ENCODE measurements around the gene CNOT3.
"Not testable (repeated sequence)": the region's sequence is repeated elsewhere in the genome, so short reads cannot be mapped to it uniquely, and the experiment has no call there.

Gene CNOT3

DNA sequence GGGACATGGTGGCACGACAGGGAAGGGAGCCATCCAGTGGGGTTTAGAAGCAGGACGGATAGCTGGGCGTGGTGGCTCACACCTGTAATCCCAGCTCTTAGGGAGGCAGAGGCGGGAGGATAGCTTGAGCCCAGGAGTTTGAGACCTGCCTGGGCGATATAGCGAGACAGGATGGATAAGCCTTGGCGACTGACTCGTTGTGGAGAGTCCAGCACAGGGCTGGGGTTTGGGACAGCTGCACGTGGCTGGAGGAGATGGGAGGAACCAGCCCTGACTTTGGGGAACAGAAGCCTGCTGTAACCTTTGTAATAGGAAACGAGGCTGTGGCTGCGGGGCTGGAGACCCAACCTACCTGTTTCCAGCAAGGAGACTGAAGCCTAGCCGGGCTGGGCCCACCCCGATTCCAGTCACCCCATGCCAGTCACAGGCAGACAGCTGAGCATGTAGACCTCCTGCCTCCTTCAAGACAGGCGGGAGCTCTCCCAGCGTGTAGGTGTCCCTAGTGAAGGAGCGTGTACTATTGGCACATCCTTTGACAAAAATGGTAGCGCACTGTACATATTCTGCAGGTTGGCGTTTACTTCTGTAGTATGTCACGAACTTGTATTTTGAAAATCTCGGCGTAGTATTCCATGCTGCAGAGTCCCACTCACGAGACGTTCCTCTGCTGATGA, 13.9 kb downstream of the CNOT3 start:
- DNase-seq, result no peak

- DNase-seq, result no peak
Measured at GRCh38 chr19:54152267-54152666, 14.7 kb downstream of the CNOT3 start.

GRCh38 chr19:54152878-54153524, 15.4 kb downstream of the CNOT3 start:
- DNase-seq, result no peak

- DNase-seq, result no peak
Measured at GRCh38 chr19:54153731-54154326, 16.3 kb downstream of the CNOT3 start.

- no peak for DNase-seq
Measured at GRCh38 chr19:54154603-54155345, 17.2 kb downstream of the CNOT3 start.

DNA sequence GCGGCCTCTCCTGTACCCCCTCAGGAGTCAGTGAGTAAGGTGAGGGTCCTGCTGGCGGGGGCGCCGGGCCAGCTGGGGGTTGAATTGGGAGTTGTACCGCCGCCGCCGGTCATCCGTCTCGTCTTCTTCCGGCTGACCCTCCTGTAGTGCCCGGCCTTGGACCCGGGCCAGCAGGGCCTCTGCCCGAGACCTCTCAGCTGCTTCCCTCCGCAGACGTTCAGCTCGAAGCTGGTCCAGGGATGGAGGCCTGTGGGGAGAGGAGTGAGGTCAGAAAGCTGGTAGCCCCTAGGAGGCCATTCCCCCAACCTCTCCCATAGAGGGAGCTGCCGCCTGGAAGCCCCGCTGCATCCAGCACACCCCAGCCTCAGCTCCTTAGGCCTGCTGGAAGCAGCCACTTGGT, 18.1 kb downstream of the CNOT3 start:
- DNase-seq, result no peak

DNA sequence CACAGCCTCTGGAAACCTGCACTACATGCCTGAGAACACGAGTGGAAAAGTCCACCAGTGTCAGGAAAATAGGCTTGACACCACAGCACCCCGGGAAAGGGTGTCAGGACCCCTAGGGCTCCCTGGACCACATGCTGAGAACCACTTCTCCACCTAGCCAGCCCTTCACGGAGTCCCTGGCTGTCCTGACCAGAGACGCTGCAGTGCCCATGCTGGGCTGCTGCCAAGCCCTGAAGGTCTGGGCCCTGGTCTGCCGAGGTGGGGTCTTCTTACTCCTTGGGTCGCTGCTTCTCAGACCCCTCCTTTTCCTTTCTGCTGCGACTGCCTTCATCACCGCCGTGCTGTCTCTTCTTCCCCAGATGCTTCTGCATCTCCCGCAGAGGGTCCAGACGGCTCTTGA, 18.9 kb downstream of the CNOT3 start:
- no peak for DNase-seq

GRCh38 chr19:54156953-54157352, 19.4 kb downstream of the CNOT3 start:
- DNase-seq, result no peak

GRCh38 chr19:54158812-54159351, 21.3 kb downstream of the CNOT3 start:
- DNase-seq, result peak; percentile 21 to 60 (median 45)

GRCh38 chr19:54159352-54160181, 22.0 kb downstream of the CNOT3 start, which contains the start of gene LENG1:
Gene LENG1 (minus strand): TSS chr19:54159721. CDS start chr19:54159695, 26 bp downstream.
- peak; percentile 100 for DNase-seq

GRCh38 chr19:54160182-54160811, 22.7 kb downstream of the CNOT3 start:
- peak in 3 of 4 experiments; percentile 29 to 39 (median 31) for DNase-seq

DNA sequence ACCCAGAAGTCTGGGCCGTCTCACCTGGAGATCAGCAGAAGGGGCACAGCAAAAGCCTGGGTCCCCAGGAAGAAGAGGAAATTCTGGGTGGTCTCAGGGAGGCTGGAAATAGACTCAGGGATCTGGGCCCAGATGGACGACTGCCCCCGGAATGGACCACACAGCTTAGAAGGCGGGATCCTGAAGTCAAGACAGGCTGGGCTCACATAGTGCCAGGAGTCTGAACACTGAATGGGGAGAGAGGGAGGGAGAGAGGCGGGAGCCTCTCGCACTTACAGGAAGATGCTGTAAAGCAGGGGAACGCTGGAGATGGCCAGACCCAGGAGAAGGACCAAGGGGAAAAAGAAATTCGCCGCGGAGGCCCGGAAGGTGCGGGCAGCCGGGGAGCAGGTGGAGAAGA, 23.3 kb downstream of the CNOT3 start:
- DNase-seq, result no peak

GRCh38 chr19:54162241-54162805, 24.8 kb downstream of the CNOT3 start:
- peak; percentile 91 to 97 (median 94) for DNase-seq

GRCh38 chr19:54162884-54163283, 25.3 kb downstream of the CNOT3 start:
- no peak for DNase-seq

- peak; percentile 47 to 87 (median 64) for DNase-seq
Measured at GRCh38 chr19:54164369-54165068, 27.0 kb downstream of the CNOT3 start.

DNA sequence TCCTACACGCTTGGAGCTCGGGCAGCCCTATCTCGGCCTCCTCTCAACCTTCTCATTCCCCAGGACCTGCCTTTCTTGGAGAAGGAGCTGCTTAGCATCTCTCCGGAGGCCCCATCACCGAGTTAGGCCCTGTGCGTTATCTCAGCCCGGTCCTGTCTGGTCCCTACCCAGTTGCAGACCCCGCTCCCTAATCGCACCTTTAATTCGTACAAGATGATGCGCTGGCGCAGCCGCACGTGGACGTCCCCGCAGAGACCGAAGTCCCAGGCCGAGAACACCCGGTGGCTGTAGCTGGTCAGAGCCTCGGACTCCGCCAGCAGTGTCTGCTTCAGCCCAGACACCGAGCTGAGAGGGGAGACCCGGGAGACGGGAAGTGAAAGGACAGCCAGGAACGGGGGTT, 27.7 kb downstream of the CNOT3 start:
- no peak for DNase-seq

DNA sequence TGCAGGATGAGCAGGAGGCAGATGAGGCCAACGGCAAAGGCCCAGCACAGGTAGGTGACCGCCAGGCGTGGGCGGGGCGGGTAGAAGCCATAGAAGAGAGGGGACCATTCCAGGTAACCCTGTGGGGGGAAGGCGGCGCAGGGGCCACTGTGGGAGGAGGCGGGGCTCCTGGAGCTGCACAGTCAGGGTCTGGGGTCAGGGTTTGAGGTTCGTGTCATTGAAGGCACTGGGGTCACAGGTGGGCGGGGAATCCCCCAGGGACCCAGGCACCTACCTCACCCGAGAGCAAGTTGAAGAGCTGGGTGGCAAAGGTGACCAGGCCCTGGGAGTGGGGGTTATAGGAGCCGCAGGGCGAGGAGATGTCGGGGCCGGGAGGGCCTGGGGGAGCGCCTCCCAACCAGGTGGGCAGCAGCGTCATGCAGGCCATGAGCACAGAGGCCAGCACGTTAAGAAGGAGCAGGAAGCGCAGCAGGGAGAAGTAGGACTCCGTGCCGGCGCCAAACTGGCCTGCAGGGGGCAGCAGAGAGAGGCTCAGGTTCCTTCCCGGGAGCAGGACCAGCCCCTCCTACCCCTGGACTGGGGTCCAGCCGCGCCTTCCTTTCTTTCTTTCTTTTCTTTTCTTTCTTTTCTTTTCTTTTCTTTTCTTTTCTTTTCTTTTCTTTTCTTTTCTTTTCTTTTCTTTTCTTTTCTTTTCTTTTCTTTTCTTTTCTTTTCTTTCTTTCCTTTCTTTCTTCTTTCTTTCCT, 30.8 kb downstream of the CNOT3 start:
- DNase-seq, result peak; percentile 92 to 97 (median 96)

DNA sequence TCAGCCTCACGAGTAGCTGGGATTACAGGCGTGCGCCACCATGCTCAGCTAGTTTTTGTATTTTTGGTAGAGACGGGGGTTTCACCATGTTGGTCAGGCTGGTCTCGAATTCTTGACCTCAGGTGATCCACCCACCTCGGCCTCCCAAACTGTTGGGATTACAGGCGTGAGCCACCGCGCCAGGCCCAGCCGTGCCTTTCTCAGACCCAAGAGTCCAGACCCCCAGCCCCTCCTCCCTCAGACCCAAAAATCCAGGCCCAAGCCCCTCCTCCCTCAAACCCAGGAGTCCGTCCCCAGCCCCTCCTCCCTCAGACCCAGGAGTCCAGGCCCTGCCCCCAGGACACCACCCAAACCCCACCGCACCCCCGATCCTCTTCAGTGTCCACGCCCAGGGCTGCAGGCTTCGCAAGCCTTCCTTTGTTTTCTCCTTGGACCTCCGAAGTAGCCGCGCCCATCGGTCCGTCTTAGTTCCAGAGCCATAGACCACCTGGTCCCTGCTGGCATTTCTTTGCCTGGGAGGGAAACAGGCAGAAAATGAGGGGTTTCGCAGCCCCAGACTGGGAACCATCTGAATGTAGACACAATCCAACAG, 31.7 kb downstream of the CNOT3 start:
- no peak for DNase-seq

GRCh38 chr19:54171736-54172431, 34.3 kb downstream of the CNOT3 start:
- not testable (repeated sequence) for DNase-seq

Measured in suppressor macrophage (primary cell).